LHCN-M2 (cell line): ENCODE measurements around the gene IL24. TPM values are rescaled to one million over a fixed set of nuclear protein-coding genes. Genes with fewer than 3 reads are reported as not detected.
A peak's percentile ranks its signal among the peaks of the same experiment; 100 is the strongest.
"Not testable (repeated sequence)": the region's sequence is repeated elsewhere in the genome, so short reads cannot be mapped to it uniquely, and the experiment has no call there.

ENCODE experiments used
- DNase-seq: peaks from one replicate; pipeline ENCODE4 v3.0.0-alpha.2; 2012; ENCODE audit warnings: low read depth
- polyA plus RNA-seq: library from polyadenylated mRNA; unstranded; fragments of >200 nt; gene quantifications from one replicate; pipeline ENCODE4 v1.2.1, GENCODE V29; 2012; ENCODE audit warnings: missing spikeins
- total RNA-seq: library from RNA; depleted of rRNA; stranded (reverse); fragments of >200 nt; gene quantifications from 2 replicates; pipeline ENCODE4 v1.2.3, GENCODE V29; 2014; rRNA removed

The IL24 gene
- total RNA-seq = 0.17 TPM in 1 of 2 replicates, not detected in the other
- polyA plus RNA-seq = 0.04 TPM

- no peak for DNase-seq
These were observed at the start of gene IL24 for GRCh38 chr1:206897175-206897574. TSS of gene IL24 (plus strand) at chr1:206897443. CDS start at chr1:206897833, 390 bp downstream.

DNA sequence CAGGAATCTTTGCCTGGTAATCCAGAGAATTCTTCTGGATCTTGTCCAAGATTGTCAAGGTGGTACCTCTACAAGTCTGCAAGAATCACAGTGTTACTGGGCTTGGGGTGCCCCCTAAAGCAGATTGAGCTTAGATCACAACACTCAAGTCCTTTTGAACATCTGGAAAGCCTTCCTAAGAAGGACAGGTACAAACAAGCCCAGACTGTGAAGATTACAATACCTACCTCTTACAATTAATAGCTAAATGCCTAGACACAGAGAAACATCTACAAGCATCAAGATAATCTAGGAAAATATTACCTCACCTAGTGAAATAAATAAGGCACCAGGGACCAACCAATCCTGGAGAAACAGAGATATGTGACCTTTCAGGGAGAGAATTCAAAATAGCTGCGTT is 49.3 kb upstream of the IL24 start:
- no peak for DNase-seq

- peak; percentile 38 for DNase-seq
These were observed 46.8 kb upstream of the IL24 start for GRCh38 chr1:206850401-206850800.

DNA sequence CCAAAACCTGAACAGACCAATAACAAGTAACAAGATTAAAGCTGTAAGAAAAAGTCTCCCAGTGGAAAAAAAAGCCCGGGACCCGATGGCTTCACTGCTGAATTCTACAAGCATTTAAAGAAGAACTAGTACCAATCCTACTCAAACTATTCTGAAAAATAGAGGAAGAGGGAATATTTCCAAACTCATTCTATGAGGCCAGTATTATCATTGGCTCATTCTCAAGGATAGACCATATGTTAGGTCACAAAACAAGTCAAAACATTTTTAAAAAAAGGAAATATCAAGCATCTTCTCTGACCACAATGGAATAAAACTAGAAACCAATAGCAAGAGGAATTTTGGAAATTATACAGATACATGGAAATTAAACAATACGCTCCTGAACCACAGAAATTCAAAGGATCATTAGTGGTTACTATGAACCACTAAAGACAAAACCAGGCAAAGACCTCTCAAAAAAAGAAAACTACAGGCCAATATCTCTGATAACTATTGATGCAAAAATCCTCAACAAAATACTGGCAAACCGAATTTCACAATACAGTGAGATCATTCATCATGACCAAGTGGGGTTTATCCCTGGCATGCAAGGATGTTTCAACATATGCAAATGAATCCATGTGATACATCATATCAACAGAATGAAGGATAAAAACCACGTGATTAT is 45.8 kb upstream of the IL24 start:
- DNase-seq = peak; percentile 80

- DNase-seq = not testable (repeated sequence)
These were observed 44.6 kb upstream of the IL24 start for GRCh38 chr1:206852662-206853061.

DNA sequence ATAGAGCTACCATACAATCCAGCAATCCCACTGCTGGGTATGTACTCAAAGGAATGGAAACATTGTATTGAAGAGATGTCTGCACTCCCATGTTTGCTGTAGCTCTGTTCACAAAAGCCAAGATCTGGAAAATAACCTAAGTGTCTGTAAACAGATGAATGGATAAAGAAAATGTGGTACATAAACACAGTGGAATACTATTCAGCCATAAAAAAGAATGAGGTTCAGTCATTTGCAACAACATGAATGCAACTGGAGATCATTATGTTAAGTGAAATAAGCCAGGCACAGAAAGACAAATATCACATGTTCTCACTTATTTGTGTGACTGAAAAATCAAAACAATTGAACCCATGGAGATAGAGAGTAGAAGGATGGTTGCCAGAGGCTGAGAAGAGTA is 43.5 kb upstream of the IL24 start:
- DNase-seq = not testable (repeated sequence)

- DNase-seq = peak; percentile 37
These were observed 42.7 kb upstream of the IL24 start for GRCh38 chr1:206854401-206855129.

DNA sequence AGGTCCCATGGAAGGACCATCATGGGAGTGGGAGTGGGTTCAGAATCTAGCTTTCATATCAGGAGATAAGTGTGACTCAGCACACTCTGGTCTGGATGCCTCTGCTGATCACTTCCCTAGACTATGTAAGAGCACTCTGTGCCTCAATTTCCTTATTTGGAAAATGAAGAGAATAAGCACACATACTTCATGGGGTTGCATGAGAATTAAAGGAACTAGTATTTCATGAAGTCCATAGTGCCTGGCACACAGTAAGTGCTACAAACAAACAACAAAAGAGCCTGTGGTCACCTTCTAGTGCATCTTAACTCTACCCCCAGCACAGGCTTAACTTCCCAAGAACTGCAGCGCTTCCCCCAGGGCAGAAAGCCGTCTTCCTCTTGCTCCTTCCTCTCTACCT is 41.4 kb upstream of the IL24 start:
- DNase-seq = no peak

GRCh38 chr1:206856674-206857464 is 40.4 kb upstream of the IL24 start:
- DNase-seq = no peak

GRCh38 chr1:206859082-206859521 is 38.1 kb upstream of the IL24 start:
- no peak for DNase-seq

DNA sequence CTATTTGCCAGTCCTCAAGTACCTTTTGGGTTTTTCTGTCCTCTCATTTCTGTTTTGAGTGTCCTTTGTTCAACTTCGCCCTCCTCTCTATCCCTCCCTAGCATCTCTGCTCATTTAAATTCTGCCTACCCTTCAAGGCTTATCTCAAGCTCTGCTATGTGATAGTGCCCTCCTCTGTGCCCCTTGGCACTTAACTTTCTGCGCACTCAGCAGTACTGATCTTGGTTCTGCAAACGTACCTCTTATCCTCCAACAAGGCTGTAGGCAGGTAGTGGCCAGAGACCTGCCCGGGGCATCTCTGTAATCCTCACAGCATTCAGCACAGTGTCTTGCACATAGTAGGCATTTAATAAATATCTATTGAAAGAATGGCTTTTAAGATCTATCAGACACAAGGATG is 37.1 kb upstream of the IL24 start:
- no peak for DNase-seq

DNA sequence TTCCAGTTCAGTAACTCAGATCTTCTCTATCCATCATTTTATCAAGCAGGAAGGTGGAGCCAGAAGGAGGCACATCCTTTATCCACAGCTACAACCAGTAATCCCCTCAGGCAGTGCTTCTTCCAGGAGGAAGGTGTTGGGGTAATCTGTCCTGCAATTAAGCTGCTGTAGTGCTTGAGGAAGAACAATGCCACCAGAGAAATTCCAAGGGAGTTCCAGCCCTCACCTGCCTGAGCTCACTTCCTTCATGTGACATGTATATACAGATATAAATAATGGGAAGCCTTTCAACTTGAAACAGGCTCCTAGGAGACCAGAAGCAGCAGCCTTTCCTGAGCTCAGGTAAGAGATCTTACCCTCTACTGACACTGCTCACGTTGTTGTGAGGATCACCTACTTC is 34.0 kb upstream of the IL24 start:
- no peak for DNase-seq

GRCh38 chr1:206864939-206865671 is 32.1 kb upstream of the IL24 start, which contains the start of gene IL20:
TSS of gene IL20 (plus strand) at chr1:206865623. CDS start at chr1:206865853, 230 bp downstream.
- DNase-seq = peak; percentile 71

DNA sequence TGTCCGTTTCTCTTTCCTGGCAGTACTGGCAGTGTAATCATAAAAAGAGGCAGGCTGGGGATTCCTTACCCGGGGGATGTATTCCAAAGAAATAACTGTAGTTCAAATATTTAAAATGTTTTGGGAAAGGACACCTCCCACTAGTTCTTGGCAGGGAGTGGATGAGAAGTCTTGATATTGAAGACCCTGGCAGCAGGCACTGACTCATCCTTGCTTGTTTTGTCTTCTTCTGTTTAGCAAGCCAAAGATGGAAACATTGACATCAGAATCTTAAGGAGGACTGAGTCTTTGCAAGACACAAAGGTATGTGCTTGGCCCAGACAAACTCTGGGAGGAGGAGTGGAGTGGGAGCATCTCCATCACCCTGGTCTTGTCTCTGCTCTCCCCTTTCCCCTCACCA is 31.2 kb upstream of the IL24 start:
- no peak for DNase-seq

GRCh38 chr1:206867239-206867638 is 30.0 kb upstream of the IL24 start:
- no peak for DNase-seq

DNA sequence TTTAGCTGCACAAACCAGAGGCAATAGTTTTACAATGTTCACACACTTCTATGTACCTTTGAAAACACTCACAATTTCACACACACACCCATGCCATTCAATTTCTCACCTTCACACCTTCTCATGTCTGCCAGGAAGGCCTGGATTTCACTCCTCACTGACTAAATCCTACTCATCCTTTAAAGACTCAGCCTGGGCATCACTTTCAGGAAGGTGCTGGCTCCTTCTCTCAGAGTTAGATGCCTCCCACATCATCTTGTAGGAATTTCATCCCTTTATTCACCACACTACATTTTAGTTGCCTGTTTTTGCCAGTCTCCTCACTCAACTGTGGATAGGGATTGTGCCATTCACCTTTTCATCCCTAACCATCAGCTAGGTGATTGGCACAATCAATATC is 29.5 kb upstream of the IL24 start:
- DNase-seq = no peak

- DNase-seq = no peak
These were observed 29.0 kb upstream of the IL24 start for GRCh38 chr1:206868264-206868663.

- no peak for DNase-seq
These were observed 25.1 kb upstream of the IL24 start for GRCh38 chr1:206872139-206872538.

DNA sequence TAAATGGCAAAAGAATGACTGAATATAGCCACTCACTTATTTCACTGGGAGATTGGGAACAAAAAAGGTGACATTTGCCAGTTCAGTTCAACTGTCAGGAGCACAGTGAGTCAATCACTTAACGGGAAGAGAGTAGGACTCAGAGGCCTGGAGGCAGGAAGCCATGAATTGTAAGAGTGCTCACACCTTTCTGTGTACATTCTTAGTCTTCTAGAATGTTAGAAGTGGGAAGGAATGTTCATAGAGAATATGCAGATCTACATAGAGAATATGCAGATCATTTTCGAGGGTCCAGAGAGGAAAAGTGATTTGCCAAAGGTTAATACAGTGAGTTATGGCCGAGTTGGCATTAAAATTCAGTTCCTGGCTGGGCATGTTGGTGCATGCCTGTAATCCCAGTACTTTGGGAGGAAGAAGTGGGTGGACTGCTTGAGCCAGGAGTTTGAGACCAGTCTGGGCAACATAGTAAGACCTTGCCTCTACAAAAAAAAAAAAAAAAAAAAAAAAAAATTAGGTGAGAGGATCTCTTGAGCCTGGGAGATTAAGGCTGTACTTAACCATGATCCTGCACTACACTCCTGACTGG is 23.5 kb upstream of the IL24 start:
- DNase-seq = no peak

GRCh38 chr1:206875752-206876377 is 21.4 kb upstream of the IL24 start:
- DNase-seq = no peak

DNA sequence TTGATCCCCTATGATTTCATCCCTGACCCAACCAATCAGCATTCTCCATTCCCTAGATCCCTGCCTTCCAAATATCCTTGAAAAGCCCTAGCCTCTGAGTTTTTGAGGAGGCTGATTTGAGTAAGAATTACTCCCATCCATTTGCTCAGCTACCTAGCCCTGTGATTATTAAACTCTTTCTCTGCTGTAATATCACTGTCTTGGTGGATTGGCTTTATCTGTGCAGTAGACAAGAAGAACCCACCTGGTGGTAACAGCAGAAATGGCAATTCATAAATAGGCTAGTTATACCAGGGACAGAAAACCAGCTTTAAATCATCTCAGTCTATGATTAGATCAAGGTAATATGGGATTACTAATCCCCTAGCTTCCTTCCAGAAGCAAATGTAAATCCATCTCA is 18.8 kb upstream of the IL24 start:
- DNase-seq = no peak
